NCI-H187 treated with DMSO at 0.1 percent for 48 hours (cell line): ENCODE measurements around the gene HIVEP3.

ENCODE experiments used
- DNase-seq: peaks from one replicate; lab custom pipeline; 2025; lab: John Stamatoyannopoulos, UW

The HIVEP3 gene

DNA sequence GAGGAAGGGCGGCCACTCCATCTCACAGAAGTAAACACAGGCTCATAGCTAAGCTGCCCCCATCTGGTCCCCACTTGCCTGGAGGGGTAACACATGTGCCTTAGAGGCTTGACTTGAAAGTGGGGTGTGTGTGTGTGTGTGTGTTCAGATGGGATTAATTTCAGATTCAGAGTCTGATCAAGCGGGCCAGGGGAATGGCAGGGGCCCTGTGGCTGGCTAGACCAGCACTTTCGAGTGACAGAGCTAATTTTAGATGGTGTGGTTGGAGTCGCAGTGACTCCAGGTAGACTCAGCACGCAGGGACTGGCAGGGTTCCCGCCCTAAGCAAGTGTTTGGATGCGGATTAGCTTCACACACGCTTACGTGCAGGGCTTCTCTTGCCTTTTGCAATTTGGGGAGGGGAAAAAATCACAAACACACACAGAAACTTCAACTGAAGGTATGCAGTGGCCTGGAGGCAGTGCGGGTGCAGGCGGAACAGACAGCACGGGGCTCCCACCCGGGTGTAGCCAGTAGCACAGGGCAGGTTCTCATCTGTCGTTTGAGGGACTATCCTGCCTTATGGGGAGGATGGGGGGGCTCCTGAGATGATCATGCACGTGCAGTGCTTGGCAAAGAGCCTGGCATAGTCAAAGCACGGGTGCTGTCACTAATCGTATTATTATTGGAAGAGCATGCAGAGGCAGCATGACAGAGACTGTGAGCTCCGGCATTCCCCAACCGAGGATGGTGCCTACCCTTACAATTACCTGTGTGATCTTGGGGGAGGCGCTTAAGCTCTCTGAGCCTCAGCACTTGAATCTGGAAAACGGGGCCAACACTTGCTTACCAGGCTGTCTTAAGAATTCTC, 435.5 kb downstream of the HIVEP3 start:
- DNase-seq = no peak

DNA sequence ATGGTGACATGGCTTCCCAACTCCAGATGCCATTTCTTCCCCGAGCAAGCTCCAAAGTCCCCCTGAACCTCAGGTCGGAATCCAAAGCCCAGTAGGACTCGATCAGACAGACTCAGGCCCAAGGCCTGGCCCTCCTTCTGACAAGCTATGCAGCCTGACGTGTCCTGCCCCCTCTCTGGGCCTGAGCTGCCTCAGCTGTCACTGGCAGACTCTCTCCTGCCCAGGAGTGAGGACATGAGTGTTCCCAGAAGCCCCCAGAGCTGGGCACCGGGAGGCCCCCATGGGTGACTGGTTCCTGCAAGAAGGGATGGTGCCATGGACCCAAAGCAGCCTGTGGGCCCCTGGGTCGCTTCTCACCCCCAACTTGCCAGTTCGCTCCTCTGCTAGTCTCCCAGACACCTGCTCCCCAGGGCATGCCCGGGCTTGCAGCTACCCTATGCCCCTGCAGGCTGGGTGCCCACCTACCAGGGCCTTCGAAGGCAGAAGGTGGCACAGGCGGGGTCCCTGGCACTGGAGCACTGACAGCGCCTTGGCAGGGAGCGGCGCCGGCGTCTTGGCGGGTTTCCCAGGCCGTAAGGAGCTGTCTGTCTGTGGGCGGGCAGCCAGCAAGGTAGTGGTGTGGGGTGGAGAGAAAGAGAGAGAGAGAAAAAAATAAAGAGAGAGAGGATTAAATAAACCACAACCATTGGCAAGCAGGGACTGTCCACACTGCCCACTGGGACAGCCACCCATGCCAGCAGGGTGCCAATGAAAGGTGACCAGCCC, 436.5 kb downstream of the HIVEP3 start:
- no peak for DNase-seq

DNA sequence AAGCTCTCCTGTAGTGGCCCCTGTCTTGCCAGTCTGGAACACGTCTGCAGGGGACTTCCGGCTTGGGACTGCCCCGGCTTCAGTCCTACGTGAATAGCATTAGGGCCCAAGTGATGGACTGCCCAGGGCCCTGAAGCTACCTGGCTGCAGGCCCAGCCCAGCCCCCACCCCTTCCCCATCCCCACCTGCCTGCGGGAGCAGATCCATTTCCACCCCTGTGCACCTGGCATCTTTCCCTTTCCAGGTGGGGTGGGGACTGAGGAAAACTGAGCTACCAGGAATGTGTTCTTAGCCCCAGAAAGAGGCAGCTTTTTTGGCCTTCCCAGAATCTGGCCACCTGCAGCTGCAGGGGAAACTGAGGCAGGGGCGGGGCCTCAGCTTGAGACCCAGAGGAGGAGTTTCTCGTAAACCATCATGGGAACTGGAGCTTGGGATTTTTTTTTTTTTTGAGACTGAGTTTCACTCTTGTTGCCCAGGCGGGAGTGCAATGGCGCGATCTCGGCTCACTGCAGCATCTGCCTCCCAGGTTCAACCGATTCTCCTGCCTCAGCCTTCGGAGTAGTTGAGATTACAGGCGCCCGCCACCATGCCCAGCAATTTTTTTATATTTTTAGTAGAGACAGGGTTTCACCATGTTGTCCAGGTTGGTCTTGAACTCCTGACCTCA, 437.5 kb downstream of the HIVEP3 start:
- DNase-seq = no peak

DNA sequence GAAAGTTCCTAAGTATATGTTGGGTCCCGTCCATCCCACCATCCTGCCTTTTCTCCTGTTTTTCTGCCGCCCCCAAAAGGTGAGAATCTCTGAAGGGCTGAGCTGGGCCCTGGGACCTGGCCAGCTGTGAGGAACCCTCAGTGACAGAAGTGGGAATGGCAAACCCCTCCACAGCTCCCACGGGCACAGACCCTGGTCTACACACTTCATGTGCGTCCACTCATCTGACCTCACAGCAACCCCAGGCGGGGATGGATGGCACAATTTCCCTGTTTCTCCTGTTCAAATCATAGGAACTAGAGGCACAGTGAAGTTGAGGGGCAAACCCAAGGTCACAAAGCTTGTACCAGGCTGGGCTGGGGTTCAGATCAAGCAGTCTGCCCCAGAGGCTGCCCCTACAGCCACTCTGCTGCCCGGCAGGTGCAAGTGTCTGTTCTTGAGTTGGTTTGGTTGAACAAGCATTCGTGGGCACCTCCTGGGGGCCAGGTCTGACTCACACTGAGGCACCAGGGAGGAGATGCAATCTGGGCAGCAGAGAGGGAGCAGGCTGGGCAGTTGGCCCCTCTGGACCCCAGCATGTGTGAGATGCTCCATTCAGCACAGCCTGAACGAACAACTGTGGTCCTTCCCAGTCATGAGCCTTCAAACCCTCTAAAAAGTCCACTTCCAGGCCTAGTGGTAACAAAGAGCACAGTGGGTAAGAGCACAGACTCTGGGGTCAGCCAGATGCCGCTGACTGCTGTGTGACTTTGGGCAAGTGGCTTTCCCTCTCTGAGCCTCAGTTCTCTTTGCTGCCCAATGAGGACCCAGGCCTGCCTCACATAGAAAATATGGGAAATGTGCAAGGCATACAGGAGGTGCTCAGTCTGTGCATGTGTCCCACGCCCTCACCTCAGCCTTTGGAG, 438.3 kb downstream of the HIVEP3 start:
- DNase-seq = no peak

DNA sequence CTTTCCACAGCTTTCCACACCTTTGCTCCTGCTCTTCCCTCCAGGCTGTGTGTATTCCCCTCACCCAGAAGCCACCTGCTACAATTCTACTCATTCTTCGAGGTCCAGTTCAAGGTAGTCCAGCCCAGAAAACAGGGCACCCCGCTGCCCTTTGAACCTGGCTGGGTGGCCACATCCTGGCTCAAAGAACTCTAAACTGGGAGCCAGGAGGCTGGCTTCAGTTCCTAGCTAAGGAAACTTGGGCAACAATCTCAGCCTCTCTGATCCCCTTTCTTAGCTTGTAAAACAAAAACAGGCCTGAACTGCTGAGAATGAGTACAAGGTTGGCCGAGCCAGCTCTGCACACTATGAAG, 438.9 kb downstream of the HIVEP3 start:
- no peak for DNase-seq

DNA sequence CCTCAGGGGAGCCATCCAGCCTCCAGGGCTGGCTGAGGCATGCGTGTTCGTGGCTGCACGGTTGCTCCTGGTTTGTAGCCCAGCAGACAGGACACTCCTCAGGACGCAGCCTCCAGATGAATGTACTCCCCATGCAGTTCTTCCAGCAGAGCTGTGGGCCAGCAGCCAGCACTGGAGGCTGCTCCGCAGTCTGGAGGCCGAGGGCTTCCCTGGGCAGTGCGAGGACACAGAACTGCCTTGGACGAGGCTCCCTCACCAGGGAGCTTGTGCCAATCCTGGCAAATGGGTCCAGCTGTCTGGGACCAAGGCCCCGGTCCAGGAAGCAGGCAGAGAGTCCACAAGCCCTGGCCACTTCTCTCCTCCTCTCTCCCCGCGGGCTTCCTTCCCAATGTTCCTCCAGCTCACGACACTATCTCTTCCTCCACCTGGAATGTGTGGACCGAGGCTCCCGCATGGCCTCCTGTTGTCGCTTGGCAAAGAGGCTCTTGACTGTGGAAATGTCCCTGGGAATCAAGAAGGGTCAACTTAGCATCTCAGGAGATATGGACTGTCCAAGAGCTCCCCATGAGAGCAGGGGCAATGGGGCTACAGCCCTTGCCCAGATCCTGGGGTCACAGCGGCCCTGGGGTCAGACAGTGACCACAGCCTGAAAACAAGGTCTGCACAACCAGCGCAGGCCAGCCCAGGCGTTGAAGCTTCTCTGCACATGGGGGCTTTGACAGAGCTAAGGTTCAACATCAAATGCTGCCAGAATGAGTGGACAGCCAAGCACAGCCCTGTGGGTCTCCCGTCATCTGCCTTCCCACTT, 439.5 kb downstream of the HIVEP3 start:
- DNase-seq = no peak

DNA sequence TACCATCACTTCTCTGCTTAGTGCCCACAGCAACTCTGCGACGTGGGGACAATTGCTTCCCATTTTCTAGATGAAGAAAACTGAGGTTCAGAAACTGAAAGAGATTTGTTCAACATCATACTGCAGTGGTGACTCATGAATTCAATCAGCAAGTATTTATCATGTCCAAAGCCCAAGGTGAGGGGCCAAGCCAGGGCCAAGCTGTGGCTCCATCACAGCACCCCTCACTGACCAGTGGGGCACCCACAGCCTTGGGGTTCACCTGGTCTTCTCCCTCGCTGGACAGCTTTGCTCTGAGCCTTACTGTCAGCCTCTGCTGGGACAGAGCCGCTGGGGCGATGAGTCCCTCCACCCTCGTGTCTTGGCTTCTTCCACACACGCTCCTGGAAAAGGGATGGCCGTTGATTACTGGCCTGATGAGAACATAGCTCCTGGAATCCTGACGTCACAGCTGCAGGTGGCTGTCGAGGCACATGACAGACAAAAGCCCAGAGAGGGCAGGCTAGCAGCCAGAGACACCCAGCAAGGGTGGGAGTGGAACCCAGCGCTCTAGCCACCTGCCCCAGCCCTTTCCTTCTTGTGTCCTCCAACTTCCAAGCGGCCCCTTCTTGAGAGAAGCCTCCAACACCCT, 440.5 kb downstream of the HIVEP3 start:
- no peak for DNase-seq

DNA sequence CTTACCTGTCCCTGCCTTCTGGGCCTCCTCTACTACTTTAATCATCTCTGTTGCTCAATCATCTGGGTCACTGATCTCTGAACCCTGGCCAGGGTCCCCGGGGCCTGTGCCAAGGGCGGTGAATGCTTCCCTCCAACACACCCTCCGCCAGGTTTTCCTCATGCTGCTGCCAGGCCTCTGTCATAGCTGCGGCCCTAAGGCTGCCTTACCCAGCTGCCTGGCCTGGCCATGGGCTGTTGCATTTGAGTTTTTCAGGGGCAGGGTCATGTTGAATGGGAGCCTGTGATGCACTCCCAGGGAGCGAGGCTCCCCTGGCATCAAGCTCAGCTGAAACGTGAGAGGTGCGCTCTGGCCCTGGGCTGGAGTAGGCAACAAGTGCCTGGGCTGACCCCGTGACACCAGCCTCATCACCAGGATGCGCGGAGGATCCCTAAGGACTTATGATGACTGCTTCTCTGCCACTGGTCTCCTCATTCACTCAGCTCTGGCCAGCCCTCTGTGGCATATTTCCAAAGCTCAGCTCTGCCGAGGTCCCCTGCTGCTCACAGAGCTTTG, 441.8 kb downstream of the HIVEP3 start:
- no peak for DNase-seq

DNA sequence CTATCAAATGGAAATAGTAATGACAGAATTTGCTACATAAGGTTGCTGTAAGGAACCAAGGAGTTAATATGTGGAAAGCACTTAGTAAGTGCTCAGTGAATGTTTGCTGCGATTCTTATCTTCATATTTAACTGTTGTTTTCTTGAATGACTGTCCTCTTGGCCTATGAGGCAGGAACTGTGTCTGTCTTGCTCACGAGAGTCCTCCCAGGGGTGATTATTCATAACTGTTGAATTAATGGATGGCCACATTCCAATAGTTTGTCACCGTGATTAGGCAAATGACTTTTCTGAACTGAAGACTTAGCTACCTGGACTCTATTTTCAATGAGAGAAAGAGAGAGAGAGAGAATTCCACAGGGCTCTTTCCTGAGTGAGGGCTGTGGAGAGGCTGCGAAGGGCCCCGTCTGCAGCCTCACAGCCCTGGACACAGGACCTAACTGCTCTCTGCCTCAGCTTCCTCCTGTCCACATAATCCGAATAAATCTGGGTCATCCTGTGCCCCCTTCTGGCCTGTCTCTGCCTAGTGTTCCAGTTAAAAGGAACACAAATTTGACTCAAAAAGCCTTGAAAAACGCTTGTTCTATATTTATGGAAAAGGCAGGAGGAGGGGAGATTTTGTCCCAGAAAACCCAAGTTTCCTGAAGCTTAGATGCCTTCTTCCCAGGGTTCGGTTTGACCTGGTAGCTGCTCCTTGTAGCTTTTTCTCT, 442.7 kb downstream of the HIVEP3 start:
- DNase-seq = no peak

DNA sequence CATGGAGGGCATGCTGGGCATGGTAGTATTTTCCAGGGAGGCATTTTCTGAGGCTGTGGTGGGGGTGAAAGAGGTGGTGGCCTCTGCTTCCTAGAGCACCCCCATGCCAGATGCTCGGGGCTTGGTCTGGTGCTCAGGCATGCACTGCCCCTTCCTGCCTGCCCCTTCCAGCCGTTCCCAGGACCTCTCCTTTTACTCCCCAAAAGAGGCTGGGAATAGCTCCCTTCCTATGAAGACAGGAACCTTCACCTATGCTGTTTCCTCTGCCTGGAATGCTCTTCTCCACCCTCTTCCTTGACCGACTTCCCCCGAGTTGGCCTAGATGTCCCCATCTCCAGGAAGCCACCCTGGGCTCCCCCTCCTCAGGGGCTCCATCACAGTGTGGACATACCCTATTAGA, 443.4 kb downstream of the HIVEP3 start:
- no peak for DNase-seq

DNA sequence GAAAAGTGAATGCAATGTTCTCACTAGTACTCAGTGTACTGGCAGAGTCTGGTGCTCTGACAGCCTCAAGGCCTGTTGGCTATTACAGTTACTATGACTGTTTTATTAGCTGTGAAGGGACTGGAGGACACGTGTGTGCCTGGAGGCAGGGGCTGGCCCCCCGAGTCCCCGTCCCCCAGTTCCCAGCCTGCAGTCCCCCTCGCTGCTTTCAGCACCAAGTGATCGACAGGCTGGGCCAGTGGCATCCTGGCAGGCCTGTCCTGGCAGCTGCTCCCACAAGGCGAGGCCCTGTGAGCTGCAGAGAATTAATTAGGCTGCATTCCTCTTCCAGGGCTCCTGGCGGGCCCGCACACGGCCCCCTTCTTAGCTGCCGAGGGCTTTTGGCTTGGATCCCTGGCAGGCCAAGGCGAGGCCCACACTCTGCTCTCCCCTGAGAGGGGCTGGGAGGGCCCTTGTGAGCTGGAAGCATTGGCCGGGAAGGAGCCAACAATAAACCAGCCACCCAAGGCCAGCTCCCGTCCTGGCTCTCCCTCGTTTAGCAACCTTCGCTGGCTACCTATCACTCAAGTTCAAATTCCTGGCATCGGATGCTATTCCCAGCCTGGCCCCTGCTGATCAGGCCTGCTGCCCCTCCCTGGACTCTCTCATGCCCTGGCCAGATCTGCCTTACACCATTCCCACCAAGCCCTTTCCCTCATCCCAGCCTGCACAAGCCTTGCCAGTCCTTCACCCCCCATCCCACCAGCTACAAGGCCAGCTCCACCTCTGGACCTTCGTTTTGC, 444.0 kb downstream of the HIVEP3 start:
- no peak for DNase-seq

DNA sequence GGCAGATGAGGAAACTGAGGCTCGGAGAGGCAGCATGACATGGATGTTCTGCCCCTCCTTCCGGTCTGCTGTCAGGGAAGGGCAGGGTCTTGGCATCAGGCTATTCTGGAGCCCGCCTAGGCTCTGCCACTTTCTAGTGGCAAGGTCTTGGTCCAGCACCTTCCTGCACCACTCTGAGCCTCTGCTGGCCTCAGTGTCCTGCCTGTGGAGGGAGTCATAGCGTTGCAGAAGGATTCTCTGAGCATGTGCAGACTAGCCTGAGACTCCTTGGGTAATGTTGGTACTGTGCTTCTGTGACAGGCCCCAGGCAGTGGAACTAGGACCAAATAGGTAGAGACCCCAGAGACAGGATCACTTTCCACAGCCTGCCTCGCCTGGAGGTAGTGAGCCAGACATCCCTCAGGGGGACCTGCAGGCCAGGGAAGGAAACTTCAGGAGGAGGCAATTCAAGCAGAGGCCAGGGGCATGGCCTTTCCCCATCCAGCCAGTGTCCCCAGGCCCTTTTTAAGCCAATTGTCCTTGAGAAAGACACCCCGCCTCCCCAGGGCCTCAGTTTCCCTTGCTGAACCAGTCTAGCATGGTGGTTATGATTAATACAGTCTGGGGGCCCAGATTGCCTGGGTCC, 444.9 kb downstream of the HIVEP3 start:
- no peak for DNase-seq

DNA sequence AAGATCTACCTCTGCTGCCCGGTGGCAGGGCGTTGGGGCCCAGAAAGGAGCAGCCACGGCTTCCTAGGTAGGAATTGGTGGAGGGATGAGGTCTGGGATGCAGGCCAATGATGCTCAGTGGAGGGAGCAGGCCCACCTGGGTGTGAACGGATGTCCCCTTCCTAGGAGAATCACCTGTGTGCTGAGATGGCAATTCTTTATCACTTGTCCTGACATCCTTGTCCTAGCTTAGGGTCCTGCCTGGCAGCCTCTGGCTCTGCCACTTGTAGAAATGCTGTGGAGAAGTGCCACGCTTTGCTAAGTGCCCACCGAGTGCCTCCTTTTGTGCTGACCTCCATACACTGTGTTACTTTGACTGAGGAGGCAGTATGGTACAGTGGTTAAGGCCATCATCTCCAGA, 447.1 kb downstream of the HIVEP3 start:
- DNase-seq = no peak

DNA sequence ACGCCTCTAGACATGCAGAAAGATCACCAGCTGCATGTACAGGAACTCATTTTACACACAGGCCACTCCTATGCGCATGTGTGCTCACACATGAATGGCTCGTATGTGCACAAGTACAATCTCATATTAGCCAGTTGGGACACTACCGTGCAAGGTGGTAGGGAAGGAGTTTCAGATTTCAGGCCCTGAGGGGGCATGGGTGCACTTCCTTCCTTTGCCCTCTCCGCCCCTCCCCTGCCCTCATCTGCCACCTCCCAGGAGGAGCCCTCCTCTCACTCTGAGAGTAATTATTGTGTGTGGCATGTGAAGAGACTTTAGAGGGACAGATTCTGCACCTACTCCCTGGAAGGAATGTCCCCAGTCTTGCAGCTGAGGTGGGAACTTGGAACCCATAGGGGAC, 449.0 kb downstream of the HIVEP3 start:
- no peak for DNase-seq

DNA sequence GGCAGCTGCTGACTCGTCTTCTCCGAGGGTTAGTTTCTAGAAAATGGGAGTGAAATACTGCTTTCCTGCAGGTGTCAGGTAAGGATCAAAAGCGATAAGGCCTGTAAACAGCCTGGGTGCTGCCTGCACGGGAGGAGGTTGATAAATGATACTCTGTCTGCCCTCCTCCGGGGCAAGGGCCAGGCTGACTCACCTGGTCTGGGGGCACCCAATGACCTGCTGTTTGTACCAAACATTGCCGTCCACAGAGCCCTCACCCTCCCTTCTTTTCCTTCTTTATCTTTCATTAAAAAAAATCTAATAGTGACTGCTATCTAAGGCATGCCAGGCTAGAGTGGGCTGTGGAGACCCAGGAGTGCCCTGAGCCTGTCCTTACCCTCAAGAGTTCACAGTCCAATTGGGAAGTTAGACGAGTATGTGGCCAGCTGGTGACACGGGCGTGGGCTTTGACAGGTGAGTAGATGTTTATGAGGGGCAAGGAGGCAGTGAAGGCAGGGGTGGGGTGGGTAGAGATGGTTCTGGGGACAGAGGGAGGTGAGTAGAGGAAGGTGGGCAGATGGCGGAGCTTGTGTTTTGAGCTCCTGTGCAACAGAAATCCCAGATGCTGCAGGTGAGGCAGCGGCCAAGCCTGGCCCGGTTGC, 450.5 kb downstream of the HIVEP3 start:
- no peak for DNase-seq

DNA sequence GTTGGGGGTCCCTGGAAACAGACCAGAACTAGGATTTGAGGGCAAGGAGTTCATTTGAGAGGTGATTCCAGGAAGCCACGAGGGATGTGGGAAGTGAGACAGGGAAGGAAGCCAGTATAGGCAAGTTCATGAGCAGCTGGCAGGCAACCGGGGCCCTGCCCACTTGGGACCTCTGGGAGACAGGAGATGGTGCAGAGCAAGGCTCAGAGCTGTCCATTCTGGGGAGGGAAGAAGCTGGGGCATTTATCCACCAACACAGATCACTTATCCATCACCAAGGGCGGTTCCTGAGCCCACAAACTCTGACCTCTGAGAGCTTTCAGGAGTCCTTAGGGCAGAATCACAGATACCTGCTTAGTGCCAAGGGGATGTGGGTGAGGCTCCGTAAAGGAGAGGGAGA, 451.0 kb downstream of the HIVEP3 start:
- no peak for DNase-seq

DNA sequence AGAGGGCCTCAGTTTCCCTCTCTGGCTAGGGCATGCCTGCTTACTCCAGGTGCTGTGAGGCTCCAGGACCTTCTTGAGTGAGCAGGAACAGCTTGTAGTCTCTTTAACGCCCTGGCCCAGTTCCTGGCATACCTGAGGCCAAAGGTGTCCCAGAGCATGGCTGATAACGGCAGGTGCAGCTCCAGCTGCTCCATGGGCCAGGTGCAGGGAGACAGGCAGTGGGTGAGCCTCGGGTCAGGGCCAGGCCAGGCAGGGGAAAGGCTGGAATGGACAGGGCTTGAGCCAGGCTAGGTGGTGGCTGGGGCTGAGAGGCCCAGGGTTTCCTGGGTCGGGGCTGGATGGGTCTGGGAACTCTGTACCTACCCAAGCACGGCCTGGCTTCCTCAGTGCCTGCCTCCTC, 452.6 kb downstream of the HIVEP3 start:
- no peak for DNase-seq

DNA sequence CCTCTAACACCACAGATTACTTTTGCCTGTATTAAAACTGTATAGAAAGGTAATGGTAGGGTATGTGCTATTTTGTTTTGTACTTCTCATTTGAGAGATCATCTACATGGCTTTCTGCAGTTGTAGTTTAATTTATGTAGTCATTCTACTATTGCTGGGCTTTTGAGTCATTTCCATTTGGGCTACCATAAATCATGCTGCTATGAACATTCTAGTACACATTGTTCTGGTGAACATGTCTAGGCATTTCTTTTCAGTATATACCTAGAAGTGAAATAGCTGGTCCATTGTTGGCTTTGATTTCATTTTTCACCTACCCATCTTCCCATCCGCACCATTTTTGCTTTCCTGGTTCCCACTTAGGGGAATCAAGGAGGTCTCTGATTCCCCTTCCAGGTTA, 453.0 kb downstream of the HIVEP3 start:
- DNase-seq = no peak
